Astrocyte (in vitro differentiated cells and primary cell): ENCODE data around the gene SPTBN2.

Source experiments
- EZH2 ChIP-seq: IDR thresholded peaks from 2 replicates; pipeline ENCODE4 v1.6.1; 2012; ENCODE audit warnings: mild to moderate bottlenecking, low read length, inconsistent platforms; ENCODE audit not compliant: insufficient read depth
- TF ChIP-seq, protein P1 (sequence below): IDR thresholded peaks from 2 replicates; pipeline ENCODE4 v1.5.1; 2011; ENCODE audit warnings: low read depth, mild to moderate bottlenecking, inconsistent platforms, low read length, moderate library complexity; ENCODE audit not compliant: insufficient read depth

DNA sequence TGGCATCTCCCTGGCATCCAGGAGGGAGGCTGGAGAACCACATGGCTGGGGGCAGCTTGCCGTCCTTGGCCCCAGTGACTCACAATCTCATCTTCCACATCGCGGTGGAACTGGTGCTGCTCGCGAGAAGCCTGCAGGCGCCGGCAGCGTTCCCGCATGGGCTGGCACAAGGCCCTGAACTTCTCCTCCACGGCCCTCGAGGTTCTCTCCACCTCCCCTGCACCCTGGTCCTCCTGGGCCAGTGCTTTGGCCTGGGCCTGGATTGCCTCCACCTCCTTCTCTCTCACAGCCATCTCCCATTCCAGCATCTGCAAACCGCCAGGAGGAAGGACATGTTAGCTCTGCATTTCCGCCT, 35.0 kb downstream of the SPTBN2 start:
- TF ChIP-seq, protein P1, sequence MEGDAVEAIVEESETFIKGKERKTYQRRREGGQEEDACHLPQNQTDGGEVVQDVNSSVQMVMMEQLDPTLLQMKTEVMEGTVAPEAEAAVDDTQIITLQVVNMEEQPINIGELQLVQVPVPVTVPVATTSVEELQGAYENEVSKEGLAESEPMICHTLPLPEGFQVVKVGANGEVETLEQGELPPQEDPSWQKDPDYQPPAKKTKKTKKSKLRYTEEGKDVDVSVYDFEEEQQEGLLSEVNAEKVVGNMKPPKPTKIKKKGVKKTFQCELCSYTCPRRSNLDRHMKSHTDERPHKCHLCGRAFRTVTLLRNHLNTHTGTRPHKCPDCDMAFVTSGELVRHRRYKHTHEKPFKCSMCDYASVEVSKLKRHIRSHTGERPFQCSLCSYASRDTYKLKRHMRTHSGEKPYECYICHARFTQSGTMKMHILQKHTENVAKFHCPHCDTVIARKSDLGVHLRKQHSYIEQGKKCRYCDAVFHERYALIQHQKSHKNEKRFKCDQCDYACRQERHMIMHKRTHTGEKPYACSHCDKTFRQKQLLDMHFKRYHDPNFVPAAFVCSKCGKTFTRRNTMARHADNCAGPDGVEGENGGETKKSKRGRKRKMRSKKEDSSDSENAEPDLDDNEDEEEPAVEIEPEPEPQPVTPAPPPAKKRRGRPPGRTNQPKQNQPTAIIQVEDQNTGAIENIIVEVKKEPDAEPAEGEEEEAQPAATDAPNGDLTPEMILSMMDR, result no peak
- TF ChIP-seq EZH2, result no peak
